Pancreas (tissue), 10 donors: ENCODE measurements around the gene TRERF1. TPM values are rescaled to one million over a fixed set of nuclear protein-coding genes. Genes with fewer than 3 reads are reported as not detected.

Experiments
- ATAC-seq, 4 donors: fragments of 200-7000 bp; cut with Tn5 transposase; one replicate each; pipeline versions ENCODE4 v1.8.0 to v1.9.1; 2020; ENCODE audit warnings: mild to moderate bottlenecking in 4 of 4, moderate library complexity in 4 of 4
- DNase-seq, 6 donors: peaks; one replicate each; pipeline ENCODE4 v3.0.0-alpha.2; 2020
- FAIRE-seq: peaks from 2 replicates; lab custom pipeline; 2012; peaks lifted over from hg19 to GRCh38; lab: Jason Lieb, UNC
- H3K27ac ChIP-seq, 4 donors: fragments of 200-600 bp; sonication (generic); 1 replicate in 3 of 4; 2 replicates in 1 of 4; pipeline versions ENCODE4 v1.5.0 to v1.8.0; 2020
- H3K27me3 ChIP-seq, 4 donors: fragments of 200-600 bp; one replicate each; pipeline ENCODE4 v1.8.0; 2021
- H3K36me3 ChIP-seq, 3 donors: fragments of 200-600 bp; sonication (generic) in 1 of 3; one replicate each; pipeline versions ENCODE4 v1.5.0 to v1.8.0; 2020 to 2021
- H3K4me1 ChIP-seq, 3 donors: fragments of 200-600 bp; one replicate each; pipeline ENCODE4 v1.8.0; 2021
- H3K4me3 ChIP-seq, 4 donors: fragments of 200-600 bp; sonication (generic) in 2 of 4; one replicate each; pipeline versions ENCODE4 v1.5.0 to v1.8.0; 2020 to 2021
- H3K9me3 ChIP-seq, 4 donors: fragments of 200-600 bp; one replicate each; pipeline ENCODE4 v1.8.0; 2021
- CTCF ChIP-seq, 4 donors: fragments of 200-600 bp; sonication (generic) in 3 of 4; IDR thresholded peaks; one replicate each; pipeline versions ENCODE4 v1.5.0 to v1.8.0; 2021; ENCODE audit warnings: antibody characterized with exemption in 4 of 4
- WGBS, 2 donors: extraction: QIAGEN DNeasy Blood & Tissue Kit; methylation state at CpG; one replicate each; pipeline ENCODE4 v1.1.7; 2013; 5-methylcytosine and 5-hydroxymethylcytosine counted together
- intact Hi-C, 3 donors: fragments of 100-400 bp; cut with DNase I; formaldehyde crosslinking; loops; one replicate each; pipeline versions ENCODE4 v1.11.1 to v1.14.2; 2022
- polyA plus RNA-seq, 2 donors: library from polyadenylated mRNA; stranded (reverse); fragments of 200-250 nt; gene quantifications; one replicate each; pipeline ENCODE4 v1.2.3, GENCODE V29; 2013
- total RNA-seq, 6 donors: library from RNA; stranded (reverse); fragmentation: NEBNext Ultra II Directional in 4 of 6; extraction: Animal tissue kit (Norgen Biotek cat#: 25700) in 4 of 6; gene quantifications; one replicate each; pipeline versions ENCODE4 v1.2.1 to v1.2.4, GENCODE V29; 2021 to 2023
- donor health status: healthy with polysubstance abuse.
- donor health status: DM: no; HTN: no; CAD: no; lungs with moderate emphysema.
- donor health status: DM: no; HTN: no; CAD: no.
- donor health status: control.
- donor health status: control.
- donor health status: Bipolar disorder and iron deficiency.
- donor health status: DM: yes; HTN: yes; CAD: no.
- donor health status: DM: no; HTN: no; CAD: no.
- donor health status: DM: no; HTN: no; CAD: no.
- donor health status: DM: yes; HTN: yes; CAD: no.

The TRERF1 gene
- total and polyA plus RNA-seq, 8 donors, result 0.94 to 2.5 (median 1.5) TPM

- DNase-seq (no peak), ATAC-seq (peak in 1 of 4 donors; percentile 31), FAIRE-seq (no peak)
- H3K27me3 ChIP-seq, result no peaks in the 10 kb centered on the region
- intact Hi-C loops, result no loop called here
- H3K4me1 ChIP-seq, result no peaks in the 10 kb centered on the region
- no peaks in the 10 kb centered on the region for H3K36me3 ChIP-seq
- no peak for TF ChIP-seq CTCF (IDR thresholded peaks at IDR 0.05)
- 80 to 91% methylated on average over 8 of the region's 8 CpGs for WGBS, 2 donors
- H3K9me3 ChIP-seq, result no peaks in the 10 kb centered on the region
- H3K27ac ChIP-seq, result no peak overlapping the region
- no peak overlapping the region for H3K4me3 ChIP-seq
Measured at GRCh38 chr6:42363926-42364849, 87.5 kb downstream of the TRERF1 start.

GRCh38 chr6:42361036-42361435, 90.7 kb downstream of the TRERF1 start:
- no peak overlapping the region for H3K4me3 ChIP-seq
- TF ChIP-seq CTCF (IDR thresholded peaks at IDR 0.05), result no peak
- ATAC-seq (no peak), DNase-seq (no peak), FAIRE-seq (no peak)
- no peaks in the 10 kb centered on the region for H3K9me3 ChIP-seq
- intact Hi-C loops, result no loop called here
- no peaks in the 10 kb centered on the region for H3K27me3 ChIP-seq
- 91 to 97% methylated on average over 3 of the region's 3 CpGs for WGBS, 2 donors
- no peak overlapping the region for H3K27ac ChIP-seq
- H3K4me1 ChIP-seq, result no peaks in the 10 kb centered on the region
- H3K36me3 ChIP-seq, result no peaks in the 10 kb centered on the region

- no peaks in the 10 kb centered on the region for H3K9me3 ChIP-seq
- H3K27ac ChIP-seq, result no peak overlapping the region
- H3K4me1 ChIP-seq, result no peaks in the 10 kb centered on the region
- intact Hi-C loops, result no loop called here
- no peak overlapping the region for H3K4me3 ChIP-seq
- no peak for ATAC-seq
- FAIRE-seq, result no peak
- WGBS, 2 donors, result 87 to 93% methylated on average over 5 of the region's 5 CpGs
- no peak for TF ChIP-seq CTCF (IDR thresholded peaks at IDR 0.05)
- H3K27me3 ChIP-seq, result no peaks in the 10 kb centered on the region
- no peak for DNase-seq
- no peaks in the 10 kb centered on the region for H3K36me3 ChIP-seq
Measured at GRCh38 chr6:42359021-42359420, 92.7 kb downstream of the TRERF1 start.

GRCh38 chr6:42355416-42355815, 96.3 kb downstream of the TRERF1 start:
- Histone ChIP-seq H3K4me1 (no peaks in the 10 kb centered on the region), H3K9me3 (no peaks in the 10 kb centered on the region), H3K36me3 (no peaks in the 10 kb centered on the region), H3K27me3 (no peaks in the 10 kb centered on the region), H3K4me3 (no peak overlapping the region), H3K27ac (no peak overlapping the region)
- no peak for FAIRE-seq
- no peak for DNase-seq
- no peak for TF ChIP-seq CTCF (IDR thresholded peaks at IDR 0.05)
- intact Hi-C loops, result no loop called here
- WGBS, 2 donors, result 80 to 85% methylated on average over 3 of the region's 3 CpGs
- no peak for ATAC-seq

GRCh38 chr6:42354702-42355101, 97.0 kb downstream of the TRERF1 start:
- 86 to 90% methylated on average over 1 of the region's 1 CpG for WGBS, 2 donors

More at GRCh38 chr6:42354702-42355101, 97.0 kb downstream of the TRERF1 start:
- DNase-seq (no peak), ATAC-seq (no peak), FAIRE-seq (no peak)
- H3K36me3 ChIP-seq, result no peaks in the 10 kb centered on the region
- no peaks in the 10 kb centered on the region for H3K9me3 ChIP-seq
- H3K4me3 ChIP-seq, result no peak overlapping the region
- TF ChIP-seq CTCF (IDR thresholded peaks at IDR 0.05), result no peak
- H3K27me3 ChIP-seq, result no peaks in the 10 kb centered on the region
- intact Hi-C loops, result no loop called here
- no peak overlapping the region for H3K27ac ChIP-seq
- no peaks in the 10 kb centered on the region for H3K4me1 ChIP-seq
